ENCODE measurements around the gene KLHL26. TPM values are rescaled to one million over a fixed set of nuclear protein-coding genes. Genes with fewer than 3 reads are reported as not detected.

The KLHL26 gene
- total and polyA plus RNA-seq, 2 experiments from 2014 or later: 2.9 to 6.4 TPM

DNA sequence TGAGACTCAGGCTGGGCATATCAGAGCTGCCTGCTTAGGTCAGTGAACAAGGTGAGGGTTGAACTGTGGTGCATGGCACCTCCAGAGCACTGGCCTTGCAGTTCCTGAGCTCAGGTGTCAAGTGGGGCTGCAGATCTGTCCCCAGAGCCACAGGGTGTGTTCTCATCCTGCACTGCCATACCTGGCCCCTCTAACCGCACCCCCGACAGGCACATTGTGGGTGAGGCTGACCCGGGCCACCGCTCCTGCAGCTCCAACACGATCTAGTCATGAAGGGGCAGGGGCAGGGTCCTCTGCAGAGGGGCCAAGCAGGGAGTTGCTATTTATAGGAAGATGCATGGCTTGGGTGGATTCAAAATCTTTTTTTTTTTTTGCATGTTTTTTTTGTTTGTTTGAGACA is 30.0 kb downstream of the KLHL26 start:
- Histone ChIP-seq H3F3A (ENCODE audit: insufficient read depth) (no peaks in the 10 kb centered on the region), H3K36me3 (ENCODE audit: low read depth) (no peaks in the 10 kb centered on the region), H3K9me3 (ENCODE audit: low read depth) (no peaks in the 10 kb centered on the region), H3K9ac (no peak overlapping the region), H3K9me2 (ENCODE audit: insufficient read depth) (no peaks in the 10 kb centered on the region), H3K79me2 (ENCODE audit: insufficient read depth) (no peaks in the 10 kb centered on the region), H3K27ac (no peak overlapping the region), H3K27me3 (replicated peaks; ENCODE audit: insufficient read depth) (no peaks in the 10 kb centered on the region), H4K20me1 (ENCODE audit: insufficient read depth) (no peaks in the 10 kb centered on the region), H2AFZ (no peak overlapping the region), H3K4me2 (ENCODE audit: unreplicated experiment) (no peak overlapping the region), H3K4me3 (no peak overlapping the region), H3K4me1 (ENCODE audit: insufficient read depth) (no peaks in the 10 kb centered on the region)
- DNase-seq: no peak
- no peak for TF ChIP-seq EZH2 (IDR thresholded peaks at IDR 0.05; ENCODE audit: insufficient read depth, poor library complexity, severe bottlenecking)
- no peak for TF ChIP-seq EZH2phosphoT487 (IDR thresholded peaks at IDR 0.05; ENCODE audit: insufficient read depth, low read depth)
- in situ Hi-C loops (cut with MboI): no loop called here
- 83 to 92% methylated on average over 5 of the region's 5 CpGs for WGBS, 2 experiments (ENCODE audit: low coverage in 1 of 2, low lambda C conversion rate in 2 of 2, missing lambda C conversion rate in 2 of 2)

DNA sequence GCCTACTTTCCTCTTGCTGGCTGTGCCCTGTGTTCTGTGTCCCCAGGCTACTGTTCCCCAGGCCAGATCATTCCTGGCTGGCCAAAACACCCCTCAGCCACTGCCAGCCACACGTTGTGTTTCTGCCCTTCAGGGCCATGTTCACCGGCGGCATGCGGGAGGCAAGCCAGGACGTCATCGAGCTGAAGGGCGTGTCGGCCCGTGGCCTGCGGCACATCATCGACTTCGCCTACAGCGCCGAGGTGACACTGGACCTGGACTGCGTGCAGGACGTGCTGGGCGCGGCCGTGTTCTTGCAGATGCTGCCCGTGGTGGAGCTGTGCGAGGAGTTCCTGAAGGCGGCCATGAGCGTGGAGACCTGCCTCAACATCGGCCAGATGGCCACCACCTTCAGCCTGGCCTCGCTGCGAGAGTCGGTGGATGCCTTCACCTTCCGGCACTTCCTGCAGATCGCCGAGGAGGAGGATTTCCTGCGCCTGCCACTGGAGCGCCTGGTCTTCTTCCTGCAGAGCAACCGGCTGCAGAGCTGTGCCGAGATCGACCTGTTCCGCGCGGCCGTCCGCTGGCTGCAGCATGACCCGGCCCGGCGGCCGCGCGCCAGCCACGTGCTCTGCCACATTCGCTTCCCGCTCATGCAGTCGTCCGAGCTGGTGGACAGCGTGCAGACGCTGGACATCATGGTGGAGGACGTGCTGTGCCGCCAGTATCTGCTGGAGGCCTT is 30.9 kb downstream of the KLHL26 start:
- no peaks in the 10 kb centered on the region for H3K79me2 ChIP-seq (ENCODE audit: insufficient read depth)
- H4K20me1 ChIP-seq (ENCODE audit: insufficient read depth): no peaks in the 10 kb centered on the region
- no peak overlapping the region for H2AFZ ChIP-seq
- H3K36me3 ChIP-seq (ENCODE audit: low read depth): no peaks in the 10 kb centered on the region
- H3K9me2 ChIP-seq (ENCODE audit: insufficient read depth): no peaks in the 10 kb centered on the region
- no peak overlapping the region for H3K27ac ChIP-seq
- no peak overlapping the region for H3K4me2 ChIP-seq (ENCODE audit: unreplicated experiment)
- WGBS, 2 experiments (ENCODE audit: low coverage in 1 of 2, low lambda C conversion rate in 2 of 2, missing lambda C conversion rate in 2 of 2): 97 to 99% methylated on average over 44 to 55 of the region's 55 CpGs
- H3K9me3 ChIP-seq (ENCODE audit: low read depth): no peaks in the 10 kb centered on the region
- no peaks in the 10 kb centered on the region for H3F3A ChIP-seq (ENCODE audit: insufficient read depth)
- no peak overlapping the region for H3K4me3 ChIP-seq
- H3K27me3 ChIP-seq (replicated peaks; ENCODE audit: insufficient read depth): no peaks in the 10 kb centered on the region
- no peak overlapping the region for H3K9ac ChIP-seq
- in situ Hi-C loops (cut with MboI): no loop called here
- H3K4me1 ChIP-seq (ENCODE audit: insufficient read depth): peaks cover 5% of the 10 kb centered on the region; the same call in 1 of the 2 replicates
- TF ChIP-seq EZH2 (IDR thresholded peaks at IDR 0.05; ENCODE audit: insufficient read depth, poor library complexity, severe bottlenecking) (no peak), EZH2phosphoT487 (IDR thresholded peaks at IDR 0.05; ENCODE audit: insufficient read depth, low read depth) (no peak)
- no peak for DNase-seq

DNA sequence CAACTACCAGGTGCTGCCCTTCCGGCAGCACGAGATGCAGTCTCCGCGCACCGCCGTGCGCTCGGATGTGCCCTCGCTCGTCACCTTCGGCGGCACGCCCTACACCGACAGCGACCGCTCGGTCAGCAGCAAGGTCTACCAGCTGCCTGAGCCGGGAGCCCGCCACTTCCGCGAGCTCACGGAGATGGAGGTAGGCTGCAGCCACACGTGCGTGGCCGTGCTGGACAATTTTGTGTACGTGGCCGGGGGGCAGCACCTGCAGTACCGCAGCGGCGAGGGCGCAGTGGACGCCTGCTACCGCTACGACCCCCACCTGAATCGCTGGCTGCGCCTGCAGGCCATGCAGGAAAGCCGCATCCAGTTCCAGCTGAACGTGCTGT is 31.4 kb downstream of the KLHL26 start:
- no peak overlapping the region for H2AFZ ChIP-seq
- no peaks in the 10 kb centered on the region for H3K9me2 ChIP-seq (ENCODE audit: insufficient read depth)
- in situ Hi-C loops (cut with MboI): no loop called here
- H3K9me3 ChIP-seq (ENCODE audit: low read depth): no peaks in the 10 kb centered on the region
- H3K79me2 ChIP-seq (ENCODE audit: insufficient read depth): no peaks in the 10 kb centered on the region
- H3K4me1 ChIP-seq (ENCODE audit: insufficient read depth): peaks cover 5% of the 10 kb centered on the region; the same call in 1 of the 2 replicates
- no peaks in the 10 kb centered on the region for H3F3A ChIP-seq (ENCODE audit: insufficient read depth)
- H3K36me3 ChIP-seq (ENCODE audit: low read depth): no peaks in the 10 kb centered on the region
- no peak overlapping the region for H3K27ac ChIP-seq
- H3K4me2 ChIP-seq (ENCODE audit: unreplicated experiment): no peak overlapping the region
- H4K20me1 ChIP-seq (ENCODE audit: insufficient read depth): no peaks in the 10 kb centered on the region
- TF ChIP-seq EZH2phosphoT487 (IDR thresholded peaks at IDR 0.05; ENCODE audit: insufficient read depth, low read depth) (no peak), EZH2 (IDR thresholded peaks at IDR 0.05; ENCODE audit: insufficient read depth, poor library complexity, severe bottlenecking) (no peak)
- no peak for DNase-seq
- H3K4me3 ChIP-seq: no peak overlapping the region
- H3K9ac ChIP-seq: no peak overlapping the region
- no peaks in the 10 kb centered on the region for H3K27me3 ChIP-seq (replicated peaks; ENCODE audit: insufficient read depth)
- 98% methylated on average over 33 to 38 of the region's 38 CpGs for WGBS, 2 experiments (ENCODE audit: low coverage in 1 of 2, low lambda C conversion rate in 2 of 2, missing lambda C conversion rate in 2 of 2)

DNA sequence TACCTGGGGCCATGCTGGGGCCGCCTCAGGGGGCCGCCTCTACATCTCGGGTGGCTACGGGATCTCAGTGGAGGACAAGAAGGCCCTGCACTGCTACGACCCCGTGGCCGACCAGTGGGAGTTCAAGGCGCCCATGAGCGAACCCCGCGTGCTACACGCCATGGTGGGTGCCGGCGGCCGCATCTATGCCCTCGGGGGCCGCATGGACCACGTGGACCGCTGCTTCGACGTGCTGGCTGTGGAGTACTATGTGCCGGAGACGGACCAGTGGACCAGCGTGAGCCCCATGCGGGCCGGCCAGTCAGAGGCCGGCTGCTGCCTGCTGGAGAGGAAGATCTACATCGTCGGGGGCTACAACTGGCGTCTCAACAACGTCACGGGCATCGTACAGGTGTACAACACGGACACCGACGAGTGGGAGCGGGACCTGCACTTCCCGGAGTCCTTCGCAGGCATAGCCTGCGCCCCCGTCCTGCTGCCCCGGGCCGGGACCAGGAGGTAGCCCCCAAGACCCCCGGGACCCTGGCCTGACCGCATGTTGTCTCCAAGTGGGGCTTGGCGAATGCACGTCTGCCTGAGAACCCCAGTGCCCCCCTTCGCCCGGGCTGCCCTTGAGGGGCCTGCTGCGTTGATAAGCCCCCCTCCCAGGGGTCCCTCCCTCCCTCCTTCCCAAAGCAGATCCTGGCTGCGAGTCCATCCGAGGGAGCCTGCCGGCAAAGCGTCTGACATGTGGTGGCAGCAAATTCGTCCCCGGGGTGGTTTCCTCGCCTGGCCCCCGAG is 32.1 kb downstream of the KLHL26 start:
- Histone ChIP-seq H3K27ac (no peak overlapping the region), H3F3A (ENCODE audit: insufficient read depth) (no peaks in the 10 kb centered on the region), H3K9me2 (ENCODE audit: insufficient read depth) (no peaks in the 10 kb centered on the region), H3K4me1 (ENCODE audit: insufficient read depth) (peaks cover 5% of the 10 kb centered on the region; the same call in 1 of the 2 replicates), H3K9ac (no peak overlapping the region), H3K36me3 (ENCODE audit: low read depth) (no peaks in the 10 kb centered on the region), H2AFZ (no peak overlapping the region), H3K4me3 (no peak overlapping the region), H3K27me3 (replicated peaks; ENCODE audit: insufficient read depth) (no peaks in the 10 kb centered on the region), H3K9me3 (ENCODE audit: low read depth) (no peaks in the 10 kb centered on the region), H3K79me2 (ENCODE audit: insufficient read depth) (no peaks in the 10 kb centered on the region), H4K20me1 (ENCODE audit: insufficient read depth) (no peaks in the 10 kb centered on the region), H3K4me2 (ENCODE audit: unreplicated experiment) (no peak overlapping the region)
- TF ChIP-seq EZH2phosphoT487 (IDR thresholded peaks at IDR 0.05; ENCODE audit: insufficient read depth, low read depth) (no peak), EZH2 (IDR thresholded peaks at IDR 0.05; ENCODE audit: insufficient read depth, poor library complexity, severe bottlenecking) (no peak)
- DNase-seq: no peak
- WGBS, 2 experiments (ENCODE audit: low coverage in 1 of 2, low lambda C conversion rate in 2 of 2, missing lambda C conversion rate in 2 of 2): 93 to 96% methylated on average over 47 to 58 of the region's 58 CpGs
- in situ Hi-C loops (cut with MboI): no loop called here

Measured in GM23248 (cell line).